ENCODE results near the gene CD8A.

- TF ChIP-seq CTCF (IDR thresholded peaks at IDR 0.05; ENCODE audit: control extremely low read depth in 1 of 3, insufficient read depth in 1 of 3, low read depth in 1 of 3, low read length in 3 of 3) (no peak), HDAC6 (IDR thresholded peaks at IDR 0.05; ENCODE audit: low read depth, low read length) (no peak)
Observed at GRCh38 chr2:86760371-86760770, 30.3 kb downstream of the CD8A start.
